MG63 (cell line): ENCODE measurements around the gene PTPRG. TPM values are rescaled to one million over a fixed set of nuclear protein-coding genes. Genes with fewer than 3 reads are reported as not detected.

Experiments used
- DNase-seq: peaks from one replicate; pipeline ENCODE4 v3.0.0-alpha.2; 2020
- H3K27me3 ChIP-seq: fragments of 250-450 bp; sonication (Bioruptor Pico); 2 replicates; pipeline ENCODE4 v1.5.1; 2020; ENCODE audit warnings: mild to moderate bottlenecking, moderate library complexity
- H3K36me3 ChIP-seq: fragments of 250-450 bp; sonication (Bioruptor Pico); 2 replicates; pipeline ENCODE4 v1.5.1; 2020; ENCODE audit warnings: mild to moderate bottlenecking, moderate library complexity
- H3K4me3 ChIP-seq: fragments of 250-450 bp; sonication (Bioruptor Pico); 2 replicates; pipeline ENCODE4 v1.5.1; 2020; ENCODE audit warnings: mild to moderate bottlenecking, moderate library complexity
- H3K9me3 ChIP-seq: fragments of 250-450 bp; sonication (Bioruptor Pico); 2 replicates; pipeline ENCODE4 v1.5.1; 2020; ENCODE audit warnings: mild to moderate bottlenecking, moderate library complexity
- total RNA-seq: library from RNA; depleted of rRNA; stranded (reverse); fragments of >200 nt; shearing (Covaris generic); gene quantifications from 2 replicates; pipeline ENCODE4 v1.2.3, GENCODE V29; 2014; ENCODE audit warnings: low replicate concordance; rRNA removed

PTPRG gene
- total RNA-seq, result 3.1 and 6.1 TPM in 2 replicates

- peak within 1 kb of the TSS; percentile 64 for H3K4me3 ChIP-seq
- peak; percentile 85 for DNase-seq
- no peaks in the 10 kb centered on the region for H3K36me3 ChIP-seq
- no peaks in the 10 kb centered on the region for H3K9me3 ChIP-seq
- H3K27me3 ChIP-seq, result no peaks in the 10 kb centered on the region; the same call in 1 of the 2 replicates
Measured at GRCh38 chr3:61561374-61562041, at the start of gene PTPRG. Gene PTPRG (plus strand): TSS chr3:61561571. CDS start chr3:61562288, 717 bp downstream.

GRCh38 chr3:61518590-61518989, 42.8 kb upstream of the PTPRG start:
- H3K27me3 ChIP-seq, result no peaks in the 10 kb centered on the region
- H3K9me3 ChIP-seq, result no peaks in the 10 kb centered on the region
- no peak overlapping the region for H3K4me3 ChIP-seq
- no peaks in the 10 kb centered on the region for H3K36me3 ChIP-seq
- no peak for DNase-seq

GRCh38 chr3:61520966-61521628, 40.3 kb upstream of the PTPRG start:
- Histone ChIP-seq H3K36me3 (no peaks in the 10 kb centered on the region), H3K4me3 (no peak overlapping the region), H3K9me3 (no peaks in the 10 kb centered on the region), H3K27me3 (no peaks in the 10 kb centered on the region)
- no peak for DNase-seq

GRCh38 chr3:61522060-61522459, 39.3 kb upstream of the PTPRG start:
- H3K36me3 ChIP-seq, result no peaks in the 10 kb centered on the region
- no peaks in the 10 kb centered on the region for H3K27me3 ChIP-seq
- DNase-seq, result no peak
- no peaks in the 10 kb centered on the region for H3K9me3 ChIP-seq
- H3K4me3 ChIP-seq, result no peak overlapping the region

- H3K27me3 ChIP-seq, result no peaks in the 10 kb centered on the region
- no peaks in the 10 kb centered on the region for H3K36me3 ChIP-seq
- H3K9me3 ChIP-seq, result no peaks in the 10 kb centered on the region
- no peak for DNase-seq
- no peak overlapping the region for H3K4me3 ChIP-seq
Measured at GRCh38 chr3:61522626-61523025, 38.7 kb upstream of the PTPRG start.

- Histone ChIP-seq H3K36me3 (no peaks in the 10 kb centered on the region), H3K9me3 (no peaks in the 10 kb centered on the region), H3K4me3 (no peak overlapping the region), H3K27me3 (no peaks in the 10 kb centered on the region)
- DNase-seq, result no peak
Measured at GRCh38 chr3:61524933-61525332, 36.4 kb upstream of the PTPRG start.

GRCh38 chr3:61526308-61526707, 35.1 kb upstream of the PTPRG start:
- Histone ChIP-seq H3K36me3 (no peaks in the 10 kb centered on the region), H3K4me3 (no peak overlapping the region), H3K27me3 (no peaks in the 10 kb centered on the region), H3K9me3 (no peaks in the 10 kb centered on the region)
- no peak for DNase-seq

- DNase-seq, result no peak
- Histone ChIP-seq H3K36me3 (no peaks in the 10 kb centered on the region), H3K9me3 (no peaks in the 10 kb centered on the region), H3K4me3 (no peak overlapping the region), H3K27me3 (no peaks in the 10 kb centered on the region)
Measured at GRCh38 chr3:61527011-61527410, 34.4 kb upstream of the PTPRG start.

- no peak for DNase-seq
- Histone ChIP-seq H3K4me3 (no peak overlapping the region), H3K9me3 (no peaks in the 10 kb centered on the region), H3K36me3 (no peaks in the 10 kb centered on the region), H3K27me3 (no peaks in the 10 kb centered on the region)
Measured at GRCh38 chr3:61530355-61530754, 31.0 kb upstream of the PTPRG start.

GRCh38 chr3:61531528-61531927, 29.8 kb upstream of the PTPRG start:
- Histone ChIP-seq H3K4me3 (no peak overlapping the region), H3K36me3 (no peaks in the 10 kb centered on the region), H3K9me3 (no peaks in the 10 kb centered on the region), H3K27me3 (no peaks in the 10 kb centered on the region)
- no peak for DNase-seq

GRCh38 chr3:61532739-61533500, 28.5 kb upstream of the PTPRG start:
- no peaks in the 10 kb centered on the region for H3K9me3 ChIP-seq
- no peak for DNase-seq

GRCh38 chr3:61535826-61536225, 25.5 kb upstream of the PTPRG start:
- no peaks in the 10 kb centered on the region for H3K9me3 ChIP-seq

More at GRCh38 chr3:61532739-61533500, 28.5 kb upstream of the PTPRG start:
- Histone ChIP-seq H3K27me3 (no peaks in the 10 kb centered on the region), H3K36me3 (no peaks in the 10 kb centered on the region), H3K4me3 (no peak overlapping the region)

GRCh38 chr3:61537366-61537765, 24.0 kb upstream of the PTPRG start:
- no peaks in the 10 kb centered on the region for H3K27me3 ChIP-seq
- no peaks in the 10 kb centered on the region for H3K9me3 ChIP-seq
- H3K4me3 ChIP-seq, result no peak overlapping the region

More at GRCh38 chr3:61535826-61536225, 25.5 kb upstream of the PTPRG start:
- DNase-seq, result no peak
- no peak overlapping the region for H3K4me3 ChIP-seq
- no peaks in the 10 kb centered on the region for H3K27me3 ChIP-seq
- H3K36me3 ChIP-seq, result no peaks in the 10 kb centered on the region

GRCh38 chr3:61538486-61538885, 22.9 kb upstream of the PTPRG start:
- no peak for DNase-seq
- H3K36me3 ChIP-seq, result no peaks in the 10 kb centered on the region
- no peaks in the 10 kb centered on the region for H3K9me3 ChIP-seq
- no peak overlapping the region for H3K4me3 ChIP-seq
- no peaks in the 10 kb centered on the region for H3K27me3 ChIP-seq

More at GRCh38 chr3:61537366-61537765, 24.0 kb upstream of the PTPRG start:
- no peak for DNase-seq
- H3K36me3 ChIP-seq, result no peaks in the 10 kb centered on the region

- H3K36me3 ChIP-seq, result no peaks in the 10 kb centered on the region
- DNase-seq, result no peak
- no peaks in the 10 kb centered on the region for H3K9me3 ChIP-seq
- H3K4me3 ChIP-seq, result no peak overlapping the region
- no peaks in the 10 kb centered on the region for H3K27me3 ChIP-seq
Measured at GRCh38 chr3:61541694-61542093, 19.7 kb upstream of the PTPRG start.

- H3K36me3 ChIP-seq, result no peaks in the 10 kb centered on the region
- DNase-seq, result no peak
Measured at GRCh38 chr3:61545716-61546115, 15.7 kb upstream of the PTPRG start.

GRCh38 chr3:61547625-61548024, 13.7 kb upstream of the PTPRG start:
- DNase-seq, result no peak
- no peak overlapping the region for H3K4me3 ChIP-seq
- no peaks in the 10 kb centered on the region for H3K9me3 ChIP-seq
- no peaks in the 10 kb centered on the region for H3K27me3 ChIP-seq
- no peaks in the 10 kb centered on the region for H3K36me3 ChIP-seq

More at GRCh38 chr3:61545716-61546115, 15.7 kb upstream of the PTPRG start:
- no peaks in the 10 kb centered on the region for H3K9me3 ChIP-seq
- H3K27me3 ChIP-seq, result no peaks in the 10 kb centered on the region
- H3K4me3 ChIP-seq, result no peak overlapping the region
